Activated CD8-positive, alpha-beta memory T cell treated with anti-CD3 and anti-CD28 coated beads, Interleukin-2, amount 50 U/mL, for 4 hours (primary cell): ENCODE results near the gene SEMA5A.

Experiments used
- DNase-seq: peaks from one replicate; pipeline ENCODE4 v3.0.0-alpha.2; 2020

SEMA5A gene

GRCh38 chr5:9149988-9150387, 395.9 kb downstream of the SEMA5A start:
- DNase-seq = no peak

- no peak for DNase-seq
Measured at GRCh38 chr5:9148242-9148641, 397.6 kb downstream of the SEMA5A start.

DNA sequence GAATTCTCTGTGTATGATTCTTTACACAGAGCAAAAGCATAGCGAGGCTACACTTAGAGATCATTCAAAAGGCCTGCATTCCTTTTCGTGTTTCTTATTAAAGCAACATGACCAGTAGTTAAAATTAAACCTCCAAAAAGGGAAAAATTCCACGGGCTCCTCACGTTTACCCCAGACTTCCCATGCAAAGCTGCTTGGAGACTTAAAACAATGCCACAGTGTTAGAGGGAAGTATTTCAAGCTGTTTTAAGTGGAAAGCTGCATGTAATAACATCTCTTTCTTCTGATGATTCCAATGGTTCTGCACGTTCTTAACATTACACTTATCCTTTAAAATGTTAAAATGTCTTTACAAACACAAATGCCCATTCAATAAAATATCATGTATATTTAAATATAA, 405.2 kb downstream of the SEMA5A start:
- no peak for DNase-seq

GRCh38 chr5:9140202-9140601, 405.7 kb downstream of the SEMA5A start:
- DNase-seq = no peak

- DNase-seq = no peak
Measured at GRCh38 chr5:9139344-9139743, 406.5 kb downstream of the SEMA5A start.

- no peak for DNase-seq
Measured at GRCh38 chr5:9128136-9128535, 417.7 kb downstream of the SEMA5A start.

GRCh38 chr5:9126490-9126889, 419.4 kb downstream of the SEMA5A start:
- DNase-seq = no peak

- DNase-seq = no peak
Measured at GRCh38 chr5:9125852-9126251, 420.0 kb downstream of the SEMA5A start.

- DNase-seq = no peak
Measured at GRCh38 chr5:9124838-9125237, 421.0 kb downstream of the SEMA5A start.

GRCh38 chr5:9124071-9124470, 421.8 kb downstream of the SEMA5A start:
- no peak for DNase-seq

- no peak for DNase-seq
Measured at GRCh38 chr5:9122528-9122927, 423.3 kb downstream of the SEMA5A start.

GRCh38 chr5:9121597-9121996, 424.3 kb downstream of the SEMA5A start:
- DNase-seq = no peak

GRCh38 chr5:9118852-9119251, 427.0 kb downstream of the SEMA5A start:
- DNase-seq = no peak

DNA sequence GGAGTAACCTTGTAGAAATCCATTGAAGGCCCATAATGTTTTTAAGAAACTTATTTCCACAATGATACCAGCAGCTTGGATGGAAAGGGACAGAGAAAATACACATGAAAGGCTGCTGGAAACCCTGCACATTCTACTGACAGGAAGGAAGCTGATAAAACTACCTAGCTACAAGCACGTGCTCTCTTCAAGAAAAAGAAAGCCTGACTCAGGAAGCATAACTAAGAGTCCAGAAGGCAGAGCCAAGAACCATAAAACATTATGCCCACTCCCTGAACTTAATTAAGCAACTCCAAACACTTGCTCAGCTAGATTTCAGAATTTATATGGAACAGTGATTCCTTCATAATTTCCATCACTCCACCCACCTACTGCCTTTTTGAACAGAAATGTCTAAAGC, 430.8 kb downstream of the SEMA5A start:
- DNase-seq = no peak

DNA sequence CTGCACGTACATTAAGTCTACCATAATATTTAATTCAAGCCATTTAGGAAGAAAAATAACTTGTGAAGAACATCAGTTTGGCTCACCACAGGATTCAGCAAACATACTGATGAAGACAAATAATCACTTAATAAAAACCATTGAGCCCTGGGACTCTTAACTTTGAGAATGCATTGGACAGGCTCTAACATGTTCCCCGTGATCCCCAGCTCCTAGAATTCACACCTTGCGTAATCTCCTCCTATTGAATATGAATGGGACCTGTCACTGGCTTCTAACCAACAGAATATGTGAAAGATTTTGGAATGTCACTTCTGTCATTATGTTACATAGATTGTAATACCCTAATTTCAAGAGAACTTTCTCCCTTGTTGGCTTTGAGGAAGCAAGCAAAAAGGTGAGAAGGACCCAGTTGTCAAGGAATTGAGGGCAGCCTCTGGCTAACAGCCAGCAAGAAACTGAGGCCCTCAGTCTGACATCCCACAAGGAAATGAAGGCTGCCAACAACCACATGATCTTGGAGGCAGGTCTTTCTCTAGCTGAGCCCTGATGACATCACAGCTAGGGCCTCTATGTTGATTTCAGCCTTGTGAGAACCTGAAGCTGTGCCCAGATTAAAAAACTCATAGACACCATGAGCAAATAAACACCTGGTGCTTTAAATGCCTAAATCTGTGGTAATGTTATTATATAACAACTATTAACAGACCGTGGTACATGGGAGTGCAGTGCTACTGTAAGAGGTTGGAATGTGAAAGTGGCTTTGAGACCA, 433.2 kb downstream of the SEMA5A start:
- DNase-seq = no peak

GRCh38 chr5:9108162-9108561, 437.7 kb downstream of the SEMA5A start:
- no peak for DNase-seq

- DNase-seq = no peak
Measured at GRCh38 chr5:9105851-9106250, 440.0 kb downstream of the SEMA5A start.

- no peak for DNase-seq
Measured at GRCh38 chr5:9104571-9105339, 441.1 kb downstream of the SEMA5A start.

DNA sequence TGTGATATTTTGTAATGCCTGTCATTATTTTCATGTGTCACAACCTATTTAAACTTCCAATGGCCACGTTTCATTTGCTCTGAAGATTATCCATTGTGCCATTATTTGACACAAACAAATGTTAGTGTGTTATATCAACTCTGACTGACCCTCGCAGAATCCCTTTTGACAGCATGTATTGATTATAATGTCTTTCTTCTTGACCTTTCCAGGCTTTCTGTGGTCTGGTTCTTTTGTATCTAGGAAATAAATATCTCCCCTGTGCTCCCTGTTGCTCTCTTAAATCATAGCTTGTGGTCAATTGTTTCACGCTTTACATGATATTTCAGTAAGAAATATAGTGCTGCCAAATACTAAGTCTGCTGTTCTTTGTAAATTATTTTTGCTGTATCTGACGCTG, 442.6 kb downstream of the SEMA5A start:
- DNase-seq = no peak

DNA sequence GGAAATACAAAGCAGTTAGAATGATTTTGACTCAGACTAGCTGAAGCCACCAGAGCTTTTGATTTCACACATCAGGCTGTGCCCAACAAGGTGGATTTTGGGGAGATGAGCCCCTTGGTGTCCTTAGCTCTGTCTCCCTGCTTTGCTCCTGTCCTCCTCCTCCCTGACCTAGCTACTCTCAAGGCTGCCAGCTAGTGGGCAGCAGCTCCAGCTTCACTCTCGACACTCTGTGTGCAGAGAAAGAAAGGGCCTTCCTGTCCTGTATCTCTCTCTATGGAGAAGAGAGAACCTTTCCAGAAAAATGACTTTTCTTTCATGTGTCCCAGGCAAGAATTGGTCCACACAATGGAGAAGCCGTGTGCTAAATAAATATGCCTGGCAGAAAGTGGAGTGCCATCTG, 446.2 kb downstream of the SEMA5A start:
- DNase-seq = no peak

GRCh38 chr5:9098990-9099389, 446.9 kb downstream of the SEMA5A start:
- DNase-seq = no peak

- no peak for DNase-seq
Measured at GRCh38 chr5:9094582-9094981, 451.3 kb downstream of the SEMA5A start.

DNA sequence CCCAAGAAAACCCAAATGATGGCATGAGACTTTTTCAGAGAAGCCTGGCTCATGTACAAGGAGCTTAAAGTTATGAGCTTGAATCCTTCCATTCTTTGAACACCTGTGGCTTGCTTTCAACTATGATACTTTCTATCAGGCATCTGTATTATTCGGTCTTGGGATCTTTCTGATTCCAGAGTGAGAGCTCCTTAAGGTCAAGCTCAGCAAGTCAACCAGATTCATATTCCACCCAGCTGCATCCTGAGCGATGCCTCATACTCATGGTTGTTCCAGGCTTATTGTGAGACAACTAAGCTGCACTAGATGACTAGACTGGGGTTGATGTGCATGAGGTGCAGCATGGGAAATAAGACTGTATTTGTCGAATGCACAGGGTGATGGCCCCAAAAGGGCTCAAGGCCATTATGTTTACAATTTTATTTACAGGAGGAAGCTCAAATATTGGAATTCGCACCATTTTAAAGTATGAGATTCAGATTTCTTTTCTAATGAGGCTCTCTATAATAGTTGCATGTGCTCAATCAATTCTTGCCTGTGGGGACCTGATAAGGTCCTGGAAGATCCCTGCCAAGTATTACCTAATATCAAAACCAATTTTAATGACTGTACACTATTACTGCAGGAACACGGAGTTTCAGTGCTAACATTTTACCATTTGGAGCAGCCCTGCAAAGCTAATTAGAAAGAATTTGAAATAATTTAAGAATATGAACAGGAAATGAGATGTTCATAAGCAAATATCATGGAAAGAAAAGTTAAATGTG, 453.8 kb downstream of the SEMA5A start:
- no peak for DNase-seq
